ENCODE measurements around the gene CBLN3. TPM values are rescaled to one million over a fixed set of nuclear protein-coding genes. Genes with fewer than 3 reads are reported as not detected.

Gene CBLN3
- total RNA-seq, 2 experiments from 2014 or later: 1.6 to 1.7 TPM

GRCh38 chr14:24434676-24435075 lies 5.2 kb upstream of the CBLN3 start:
- intact Hi-C loops (cut with DNase I, micrococcal nuclease): loop anchor here in 1 of 2 experiments (5.0 to 10.0 kb wide), 2 partner anchors 217 to 320 kb away; partner anchors contain the start of genes DCAF11, MDP1 and NRL
- TF ChIP-seq, protein P1, sequence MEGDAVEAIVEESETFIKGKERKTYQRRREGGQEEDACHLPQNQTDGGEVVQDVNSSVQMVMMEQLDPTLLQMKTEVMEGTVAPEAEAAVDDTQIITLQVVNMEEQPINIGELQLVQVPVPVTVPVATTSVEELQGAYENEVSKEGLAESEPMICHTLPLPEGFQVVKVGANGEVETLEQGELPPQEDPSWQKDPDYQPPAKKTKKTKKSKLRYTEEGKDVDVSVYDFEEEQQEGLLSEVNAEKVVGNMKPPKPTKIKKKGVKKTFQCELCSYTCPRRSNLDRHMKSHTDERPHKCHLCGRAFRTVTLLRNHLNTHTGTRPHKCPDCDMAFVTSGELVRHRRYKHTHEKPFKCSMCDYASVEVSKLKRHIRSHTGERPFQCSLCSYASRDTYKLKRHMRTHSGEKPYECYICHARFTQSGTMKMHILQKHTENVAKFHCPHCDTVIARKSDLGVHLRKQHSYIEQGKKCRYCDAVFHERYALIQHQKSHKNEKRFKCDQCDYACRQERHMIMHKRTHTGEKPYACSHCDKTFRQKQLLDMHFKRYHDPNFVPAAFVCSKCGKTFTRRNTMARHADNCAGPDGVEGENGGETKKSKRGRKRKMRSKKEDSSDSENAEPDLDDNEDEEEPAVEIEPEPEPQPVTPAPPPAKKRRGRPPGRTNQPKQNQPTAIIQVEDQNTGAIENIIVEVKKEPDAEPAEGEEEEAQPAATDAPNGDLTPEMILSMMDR (IDR thresholded peaks at IDR 0.05): no peak
- POLR2A ChIA-PET: interaction anchor here (10.8 kb wide), 1 partner anchor 97 kb away, joined by 270 read pairs; the partner anchor contains the start of genes ADCY4 and RIPK3
- peaks cover 81% of the 10 kb centered on the region for H3K4me1 Mint-ChIP-seq (ENCODE audit: low read depth)
- H3K27me3 Mint-ChIP-seq: no peaks in the 10 kb centered on the region
- CTCF ChIA-PET: interaction anchor here (3.6 kb wide), 1 partner anchor 101 kb away, joined by 64 read pairs; the partner anchor contains the start of gene ADCY4
- no peak for DNase-seq
- H3K4me3 ChIP-seq (ENCODE audit: low read length): no peak overlapping the region
- peaks cover 86% of the 10 kb centered on the region for H3K36me3 Mint-ChIP-seq (ENCODE audit: low read depth)
- ATAC-seq (ENCODE audit: poor library complexity): no peak
- no peaks in the 10 kb centered on the region for H3K27me3 ChIP-seq (ENCODE audit: control insufficient read depth in 1 of 2, insufficient read depth in 2 of 2, low read length in 2 of 2)
- no peak overlapping the region for H3K4me3 Mint-ChIP-seq
- peaks cover 80% of the 10 kb centered on the region for H3K36me3 ChIP-seq (ENCODE audit: insufficient read depth, low read length)
- H3K9me3 ChIP-seq (ENCODE audit: control insufficient read depth in 1 of 2, insufficient read depth in 1 of 2, low read length in 2 of 2): no peaks in the 10 kb centered on the region
- peaks cover 44% of the 10 kb centered on the region for H3K4me1 ChIP-seq (ENCODE audit: insufficient read depth, low read length)
- no peaks in the 10 kb centered on the region for H3K9me3 Mint-ChIP-seq
- H3K27ac ChIP-seq (ENCODE audit: low read depth in 1 of 2, low read length in 2 of 2): no peak overlapping the region
- H3K27ac Mint-ChIP-seq: no peak overlapping the region

DNA sequence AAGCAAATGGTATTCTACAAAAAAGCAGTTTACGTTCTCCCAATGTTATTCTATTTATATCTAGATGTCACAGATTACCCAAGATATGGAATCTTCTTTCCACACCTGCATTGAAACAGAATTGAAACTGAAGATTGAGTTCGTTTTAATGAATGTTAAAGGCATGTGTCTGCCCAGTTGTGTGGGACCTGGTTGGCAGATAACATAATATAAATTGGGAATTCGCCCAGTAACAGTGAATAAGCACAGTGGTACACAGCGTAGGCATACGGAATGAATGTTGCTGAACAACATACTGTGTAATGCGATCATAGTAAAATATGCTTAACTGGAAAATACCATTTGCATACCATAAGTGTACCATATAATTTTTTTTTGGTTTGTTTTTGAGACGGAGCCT lies 4.6 kb upstream of the CBLN3 start:
- Mint-ChIP-seq H3K36me3 (ENCODE audit: low read depth) (peaks cover 79% of the 10 kb centered on the region), H3K27me3 (no peaks in the 10 kb centered on the region), H3K4me3 (no peak overlapping the region), H3K9me3 (no peaks in the 10 kb centered on the region), H3K27ac (no peak overlapping the region), H3K4me1 (ENCODE audit: low read depth) (peaks cover 81% of the 10 kb centered on the region)
- no peak for DNase-seq
- Histone ChIP-seq H3K36me3 (ENCODE audit: insufficient read depth, low read length) (peaks cover 74% of the 10 kb centered on the region), H3K27ac (ENCODE audit: low read depth in 1 of 2, low read length in 2 of 2) (no peak overlapping the region), H3K27me3 (ENCODE audit: control insufficient read depth in 1 of 2, insufficient read depth in 2 of 2, low read length in 2 of 2) (no peaks in the 10 kb centered on the region), H3K4me3 (ENCODE audit: low read length) (no peak overlapping the region), H3K9me3 (ENCODE audit: control insufficient read depth in 1 of 2, insufficient read depth in 1 of 2, low read length in 2 of 2) (no peaks in the 10 kb centered on the region), H3K4me1 (ENCODE audit: insufficient read depth, low read length) (peaks cover 51% of the 10 kb centered on the region)
- intact Hi-C loops (cut with DNase I, micrococcal nuclease): loop anchor here in 1 of 2 experiments (5.0 to 10.0 kb wide), 2 partner anchors 217 to 319 kb away; partner anchors contain the start of genes DCAF11, MDP1 and NRL
- TF ChIP-seq, protein P1 (IDR thresholded peaks at IDR 0.05): no peak
- ChIA-PET CTCF (no interaction called here), POLR2A (interaction anchor here (10.8 kb wide), 1 partner anchor 97 kb away, joined by 270 read pairs; the partner anchor contains the start of genes ADCY4 and RIPK3)
- ATAC-seq (ENCODE audit: poor library complexity): no peak

DNA sequence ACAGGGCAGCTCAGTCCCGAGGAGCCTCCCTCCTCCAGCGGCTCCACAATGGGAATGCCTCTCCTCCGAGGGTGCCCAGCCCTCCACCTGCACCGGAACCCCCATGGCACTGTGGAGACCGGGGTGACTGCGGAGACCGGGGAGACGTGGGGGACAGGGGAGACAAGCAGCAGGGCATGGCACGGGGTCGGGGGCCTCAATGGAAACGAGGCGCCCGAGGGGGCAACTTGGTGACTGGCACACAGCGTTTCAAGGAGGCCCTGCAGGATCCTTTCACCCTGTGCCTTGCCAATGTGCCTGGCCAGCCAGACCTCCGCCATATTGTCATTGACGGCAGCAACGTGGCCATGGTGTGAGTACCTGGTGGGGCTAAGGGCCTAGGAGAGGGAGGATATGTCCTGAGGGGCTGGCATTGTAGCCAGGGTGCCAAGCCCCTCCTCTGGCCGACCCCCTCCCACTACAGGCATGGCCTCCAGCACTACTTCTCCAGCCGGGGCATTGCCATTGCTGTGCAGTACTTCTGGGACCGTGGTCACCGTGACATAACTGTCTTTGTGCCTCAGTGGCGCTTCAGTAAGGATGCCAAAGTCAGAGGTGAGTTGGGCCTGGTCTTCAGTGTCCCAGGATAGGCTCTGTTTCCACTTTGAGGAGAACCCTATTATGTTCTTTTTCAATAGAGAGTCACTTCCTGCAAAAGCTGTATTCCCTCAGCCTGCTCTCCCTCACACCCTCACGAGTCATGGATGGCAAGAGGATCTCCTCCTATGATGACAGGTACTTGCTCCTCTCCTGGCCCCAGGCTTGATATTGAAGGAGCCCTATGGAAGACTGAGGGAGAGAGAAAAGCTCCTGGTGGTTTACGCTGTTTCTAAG lies 3.0 kb upstream of the CBLN3 start:
- Histone ChIP-seq H3K36me3 (ENCODE audit: insufficient read depth, low read length) (peaks cover 58% of the 10 kb centered on the region), H3K4me3 (ENCODE audit: low read length) (no peak overlapping the region), H3K9me3 (ENCODE audit: control insufficient read depth in 1 of 2, insufficient read depth in 1 of 2, low read length in 2 of 2) (no peaks in the 10 kb centered on the region), H3K4me1 (ENCODE audit: insufficient read depth, low read length) (peaks cover 63% of the 10 kb centered on the region), H3K27me3 (ENCODE audit: control insufficient read depth in 1 of 2, insufficient read depth in 2 of 2, low read length in 2 of 2) (no peaks in the 10 kb centered on the region), H3K27ac (ENCODE audit: low read depth in 1 of 2, low read length in 2 of 2) (no peak overlapping the region)
- TF ChIP-seq, protein P1 (IDR thresholded peaks at IDR 0.05): no peak
- no peak for ATAC-seq (ENCODE audit: poor library complexity)
- intact Hi-C loops (cut with DNase I, micrococcal nuclease): loop anchor here in 1 of 2 experiments (2.0 to 10.0 kb wide), 3 partner anchors 66 to 318 kb away; partner anchors contain the start of genes DCAF11, MDP1 and NRL
- Mint-ChIP-seq H3K36me3 (ENCODE audit: low read depth) (peaks cover 64% of the 10 kb centered on the region), H3K27me3 (no peaks in the 10 kb centered on the region), H3K9me3 (no peaks in the 10 kb centered on the region), H3K4me3 (peak overlapping the region; percentile 34), H3K4me1 (ENCODE audit: low read depth) (peaks cover 66% of the 10 kb centered on the region), H3K27ac (peak overlapping the region; percentile 97)
- ChIA-PET CTCF (interaction anchor here (1.0 to 3.3 kb wide), 16 partner anchors 9 to 190 kb away, joined by 3 to 89 read pairs (median 7); partner anchors contain the start of genes ADCY4, CIDEB, DHRS1 and LTB4R), POLR2A (interaction anchor here (1.0 to 10.8 kb wide), 16 partner anchors 9 to 381 kb away, joined by 3 to 270 read pairs (median 14); partner anchors contain the start of genes ADCY4, CARMIL3, CHMP4A and CIDEB)
- no peak for DNase-seq
